ENCODE measurements around the gene SLC25A30. TPM values are rescaled to one million over a fixed set of nuclear protein-coding genes. Genes with fewer than 3 reads are reported as not detected.
A peak's percentile ranks its signal among the peaks of the same experiment; 100 is the strongest.
"Not testable (repeated sequence)": the region's sequence is repeated elsewhere in the genome, so short reads cannot be mapped to it uniquely, and the experiment has no call there.

SLC25A30 gene
- polyA plus RNA-seq, 3 donors, result 19.6 to 29.3 (median 26.5) TPM

DNA sequence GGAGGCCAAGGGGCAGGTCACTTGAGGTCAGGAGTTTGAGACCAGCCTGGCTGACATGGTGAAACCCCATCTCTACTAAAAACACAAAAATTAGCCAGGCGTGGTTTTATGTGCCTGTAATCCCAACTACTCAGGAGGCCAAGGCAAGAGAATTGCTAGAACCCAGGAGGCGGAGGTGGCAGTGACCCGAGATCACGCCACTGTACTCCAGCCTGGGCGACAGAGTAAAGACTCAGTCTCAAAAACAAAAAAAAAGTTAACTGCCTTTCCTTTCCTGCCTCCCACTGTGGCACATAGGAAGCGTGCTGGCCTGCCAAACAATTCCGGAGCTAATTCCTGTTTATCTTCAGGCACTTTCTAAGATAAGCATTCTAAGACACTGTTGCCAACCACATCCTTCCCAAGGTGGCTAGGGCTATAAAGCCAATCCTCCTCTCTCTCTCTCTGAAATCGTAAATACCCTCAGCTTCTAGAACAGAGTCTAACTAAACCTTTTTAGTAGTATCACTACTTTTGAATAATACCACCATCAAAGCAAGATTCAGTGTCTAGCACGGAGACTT is 21.6 kb downstream of the SLC25A30 start:
- no peak for DNase-seq

DNA sequence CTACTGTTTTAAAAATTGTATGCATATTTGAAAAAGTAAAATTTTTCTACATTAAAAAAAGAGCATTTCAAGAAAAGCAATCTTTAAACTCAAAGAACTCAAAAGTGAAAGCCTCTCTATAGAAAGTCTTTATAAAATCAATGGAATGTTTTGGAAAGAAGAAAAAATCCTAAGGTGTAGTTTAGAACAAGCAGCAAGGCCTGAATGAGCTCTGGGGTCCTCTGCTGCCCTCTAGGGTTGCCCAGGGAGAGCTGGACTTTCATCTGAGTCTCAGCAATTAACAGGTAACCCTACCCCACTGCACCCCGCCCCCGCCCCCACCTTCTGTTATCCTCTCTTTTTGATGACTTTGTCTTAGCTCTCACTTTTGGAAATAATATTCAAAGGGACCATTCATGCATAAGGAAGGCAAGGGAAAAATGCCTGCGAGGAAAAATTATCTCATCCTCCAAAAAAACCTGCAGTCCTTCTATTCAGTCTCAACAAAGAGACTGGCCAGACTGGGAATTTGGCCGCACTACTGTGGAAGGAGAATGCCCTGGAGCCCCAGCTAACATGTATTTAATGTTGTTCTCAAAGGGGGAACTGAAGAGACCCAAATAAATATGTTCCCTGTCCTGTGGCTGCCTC is 24.1 kb downstream of the SLC25A30 start:
- DNase-seq, result no peak

DNA sequence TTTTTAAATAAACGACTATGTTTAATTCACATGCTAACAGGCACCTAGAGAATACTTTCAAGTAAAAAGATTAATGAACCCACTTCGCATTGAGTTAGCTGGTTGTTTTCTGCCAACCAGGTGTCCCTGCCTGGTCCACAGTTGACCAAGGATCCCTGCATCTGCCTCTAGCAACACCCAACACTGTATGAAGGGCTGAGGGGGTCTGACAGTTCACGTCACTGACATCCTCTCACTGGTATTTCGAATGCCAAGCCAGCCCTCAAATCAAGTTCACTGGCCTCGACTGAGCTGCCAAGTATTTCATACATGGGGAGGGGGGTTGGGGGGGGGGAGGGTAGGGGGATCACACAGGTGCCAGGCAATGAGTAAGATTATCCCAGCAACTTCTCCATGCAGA is 25.4 kb downstream of the SLC25A30 start:
- DNase-seq, result no peak

GRCh38 chr13:45391926-45392325 is 26.2 kb downstream of the SLC25A30 start:
- no peak for DNase-seq

GRCh38 chr13:45391128-45391527 is 27.0 kb downstream of the SLC25A30 start:
- not testable (repeated sequence) for DNase-seq

GRCh38 chr13:45390348-45390747 is 27.8 kb downstream of the SLC25A30 start:
- not testable (repeated sequence) for DNase-seq

- no peak for DNase-seq
These were observed 29.5 kb downstream of the SLC25A30 start for GRCh38 chr13:45388664-45389063.

GRCh38 chr13:45386892-45387575 is 31.1 kb downstream of the SLC25A30 start:
- not testable (repeated sequence) for DNase-seq

GRCh38 chr13:45385907-45386553 is 32.1 kb downstream of the SLC25A30 start:
- no peak for DNase-seq

GRCh38 chr13:45385320-45385719 is 32.9 kb downstream of the SLC25A30 start:
- no peak for DNase-seq

DNA sequence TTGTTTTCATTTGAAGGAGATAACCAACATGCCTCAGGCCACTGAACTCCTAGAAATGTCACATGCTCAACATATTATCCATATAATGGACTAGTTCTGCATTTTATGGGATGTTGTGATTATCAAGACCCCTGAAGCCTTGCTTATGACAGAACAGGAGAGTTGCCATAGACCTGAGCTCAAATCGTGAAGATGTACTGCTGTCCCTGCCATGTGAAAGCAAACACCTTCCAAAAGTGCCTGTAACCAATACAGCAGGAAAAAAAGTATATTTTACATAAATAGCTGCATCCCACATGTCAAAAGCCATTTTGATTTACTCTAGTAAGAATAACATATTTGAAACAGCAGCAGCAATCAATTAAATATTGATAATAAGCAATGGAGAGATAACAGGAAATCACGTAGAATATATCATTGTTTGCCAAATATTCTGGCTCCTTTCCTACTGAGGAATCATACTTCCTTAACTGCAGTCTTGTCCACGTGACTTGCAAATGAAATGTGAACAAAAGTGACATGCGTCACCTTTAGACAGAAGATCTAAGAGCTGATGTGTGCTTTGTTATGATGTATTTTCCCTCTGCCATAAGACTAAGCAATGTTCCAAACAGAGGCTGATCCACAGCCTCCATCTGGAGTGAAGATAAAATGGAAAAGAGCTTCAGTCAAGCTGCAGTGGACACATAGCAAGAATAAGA is 33.5 kb downstream of the SLC25A30 start:
- DNase-seq, result no peak

DNA sequence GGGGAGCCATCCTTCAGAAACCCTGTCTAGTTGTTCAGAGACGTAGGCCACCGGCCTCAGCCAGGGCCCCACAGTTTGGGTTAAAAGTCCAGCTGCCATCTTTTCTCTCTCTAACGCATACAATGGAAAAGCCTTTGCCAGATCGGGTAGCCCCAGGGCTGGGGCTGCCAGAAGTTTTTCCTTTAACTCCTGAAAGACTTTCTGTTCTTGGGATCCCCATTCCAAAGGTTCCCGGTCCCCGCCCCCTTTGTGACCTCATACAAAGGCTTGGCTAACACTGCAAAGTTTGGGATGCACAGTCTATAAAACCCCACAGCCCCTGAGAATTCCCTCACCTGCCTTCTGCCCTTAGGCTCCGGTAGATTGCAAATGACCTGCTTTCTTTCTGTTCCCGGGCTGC is 35.4 kb downstream of the SLC25A30 start:
- DNase-seq, result not testable (repeated sequence)

GRCh38 chr13:45381196-45381595 is 37.0 kb downstream of the SLC25A30 start:
- DNase-seq, result no peak

DNA sequence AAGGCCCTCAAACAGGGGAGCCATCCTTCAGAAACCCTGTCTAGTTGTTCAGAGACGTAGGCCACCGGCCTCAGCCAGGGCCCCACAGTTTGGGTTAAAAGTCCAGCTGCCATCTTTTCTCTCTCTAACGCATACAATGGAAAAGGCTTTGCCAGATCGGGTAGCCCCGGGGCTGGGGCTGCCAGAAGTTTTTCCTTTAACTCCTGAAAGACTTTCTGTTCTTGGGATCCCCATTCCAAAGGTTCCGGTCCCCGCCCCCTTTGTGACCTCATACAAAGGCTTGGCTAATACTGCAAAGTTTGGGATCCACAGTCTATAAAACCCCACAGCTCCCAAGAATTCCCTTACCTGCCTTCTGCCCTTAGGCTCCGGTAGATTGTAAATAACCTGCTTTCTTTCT is 37.5 kb downstream of the SLC25A30 start:
- DNase-seq, result not testable (repeated sequence)

DNA sequence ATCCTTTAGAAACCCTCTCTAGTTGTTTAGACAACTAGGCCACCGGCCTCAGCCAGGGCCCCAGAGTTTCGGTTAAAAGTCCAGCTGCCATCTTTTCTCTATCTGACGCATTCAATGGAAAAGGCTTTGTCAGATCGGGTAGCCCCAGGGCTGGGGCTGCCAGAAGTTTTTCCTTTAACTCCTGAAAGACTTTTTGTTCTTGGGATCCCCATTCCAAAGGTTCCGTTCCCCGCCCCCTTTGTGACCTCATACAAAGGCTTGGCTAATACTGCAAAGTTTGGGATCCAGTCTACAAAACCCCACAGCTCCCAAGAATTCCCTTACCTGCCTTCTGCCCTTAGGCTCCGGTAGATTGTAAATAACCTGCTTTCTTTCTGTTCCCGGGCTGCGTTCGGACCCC is 38.7 kb downstream of the SLC25A30 start:
- not testable (repeated sequence) for DNase-seq

- not testable (repeated sequence) for DNase-seq
These were observed 39.4 kb downstream of the SLC25A30 start for GRCh38 chr13:45378786-45379185.

GRCh38 chr13:45377314-45377713 is 40.9 kb downstream of the SLC25A30 start:
- not testable (repeated sequence) for DNase-seq

DNA sequence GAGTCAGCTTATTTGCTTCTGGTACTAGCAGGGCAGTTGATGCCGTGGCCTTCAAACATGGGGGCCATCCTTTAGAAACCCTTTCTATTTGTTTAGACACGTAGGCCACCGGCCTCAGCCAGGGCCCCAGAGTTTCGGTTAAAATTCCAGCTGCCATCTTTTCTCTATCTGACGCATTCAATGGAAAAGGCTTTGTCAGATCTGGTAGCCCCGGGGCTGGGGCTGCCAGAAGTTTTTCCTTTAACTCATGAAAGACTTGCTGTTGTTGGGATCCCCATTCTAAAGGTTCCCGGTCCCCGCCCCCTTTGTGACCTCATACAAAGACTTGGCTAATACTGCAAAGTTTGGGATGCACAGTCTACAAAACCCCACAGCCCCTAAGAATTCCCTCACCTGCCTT is 41.5 kb downstream of the SLC25A30 start:
- DNase-seq, result not testable (repeated sequence)

- DNase-seq, result no peak
These were observed 43.3 kb downstream of the SLC25A30 start for GRCh38 chr13:45374917-45375316.

GRCh38 chr13:45373162-45373547 is 45.0 kb downstream of the SLC25A30 start:
- no peak for DNase-seq

DNA sequence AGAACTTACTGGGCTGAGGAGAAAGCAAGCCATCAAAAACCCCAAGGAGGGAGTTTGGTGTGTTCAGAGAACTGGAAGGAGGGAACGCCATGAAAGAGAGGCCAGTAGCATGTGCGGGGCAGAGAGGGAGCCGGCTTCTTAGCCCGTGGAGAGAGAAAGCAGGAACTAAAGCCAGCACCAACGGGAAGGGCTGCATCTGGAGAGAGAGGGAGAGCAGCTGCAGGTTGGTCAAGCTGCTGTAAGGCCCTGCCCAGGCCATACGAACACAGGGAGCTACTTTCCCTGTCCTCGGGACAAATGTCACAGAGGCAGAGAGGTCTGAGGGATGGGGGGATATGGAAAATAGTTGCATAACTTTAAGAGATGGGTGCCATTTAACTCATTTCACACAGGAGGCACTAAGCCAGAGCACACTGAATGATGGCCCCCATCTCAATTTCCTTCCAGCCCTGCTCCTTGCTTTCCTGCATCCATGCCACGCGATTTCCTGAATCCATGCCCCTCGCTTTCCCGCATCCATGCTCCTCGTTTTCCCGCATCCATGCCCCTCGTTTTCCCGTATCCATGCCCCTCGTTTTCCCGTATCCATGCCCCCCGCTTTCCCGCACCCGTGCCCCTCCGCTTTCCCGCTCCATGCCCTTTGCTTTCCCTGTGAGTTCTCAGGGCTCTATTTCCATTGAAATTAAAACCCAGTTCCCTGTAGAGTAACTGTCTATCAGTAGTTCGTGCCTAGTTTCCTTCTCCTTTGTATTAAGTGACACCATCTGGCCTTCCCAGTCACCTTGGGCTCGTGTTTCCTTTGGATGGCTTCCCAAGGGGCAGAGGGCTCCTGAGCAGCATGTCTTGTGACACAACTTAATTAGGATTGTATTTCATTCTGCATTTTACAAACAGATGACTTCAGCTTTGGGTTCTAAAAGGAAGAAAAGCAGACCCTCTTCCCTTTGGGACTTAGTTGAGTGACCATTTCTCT is 45.7 kb downstream of the SLC25A30 start:
- peak; percentile 65 for DNase-seq
